Measurements from ENCODE around the gene FAM200C. TPM values are rescaled to one million over a fixed set of nuclear protein-coding genes. Genes with fewer than 3 reads are reported as not detected.

The FAM200C gene
- total and polyA plus RNA-seq, 8 donors = 0.79 to 3.7 (median 2.1) TPM

- FAIRE-seq (no peak), DNase-seq (no peak), ATAC-seq (no peak)
- no peaks in the 10 kb centered on the region for H3K36me3 ChIP-seq
- H3K27ac ChIP-seq = no peak overlapping the region
- peaks cover 0 to 5% (median 0%) of the 10 kb centered on the region in 3 donors for H3K4me1 ChIP-seq
- peaks cover 0 to 3% (median 0%) of the 10 kb centered on the region in 4 donors for H3K27me3 ChIP-seq
- H3K9me3 ChIP-seq = no peaks in the 10 kb centered on the region
- intact Hi-C loops (cut with DNase I) = no loop called here
- no peak overlapping the region for H3K4me3 ChIP-seq
- no peak for TF ChIP-seq CTCF (IDR thresholded peaks at IDR 0.05)
Observed at GRCh38 chr5:160371294-160371693, 28.6 kb downstream of the FAM200C start.

- Histone ChIP-seq H3K4me3 (peak overlapping the region in 2 of 4 donors; percentile 34 to 54), H3K27me3 (peaks cover 0 to 3% (median 0%) of the 10 kb centered on the region in 4 donors), H3K36me3 (no peaks in the 10 kb centered on the region), H3K9me3 (no peaks in the 10 kb centered on the region), H3K27ac (no peak overlapping the region), H3K4me1 (peaks cover 0 to 5% (median 0%) of the 10 kb centered on the region in 3 donors)
- peak in 2 of 4 donors; percentile 8 to 12 for ATAC-seq
- DNase-seq = no peak
- no peak for TF ChIP-seq CTCF (IDR thresholded peaks at IDR 0.05)
- WGBS, 2 donors = 33 to 40% methylated on average over 12 of the region's 12 CpGs
- no peak for FAIRE-seq
- intact Hi-C loops (cut with DNase I) = no loop called here
Observed at GRCh38 chr5:160370713-160371034, 29.2 kb downstream of the FAM200C start.

GRCh38 chr5:160369990-160370712, 29.7 kb downstream of the FAM200C start, which contains the start of gene C1QTNF2:
Gene C1QTNF2 (minus strand): TSS chr5:160370626. CDS start chr5:160355011, 15,615 bp downstream.
- no peak for FAIRE-seq
- intact Hi-C loops (cut with DNase I) = no loop called here
- Histone ChIP-seq H3K27ac (no peak within 1 kb of the TSS), H3K4me1 (peaks cover 0 to 5% (median 0%) of the 10 kb centered on the region in 3 donors), H3K4me3 (peak within 1 kb of the TSS; percentile 9 to 54 (median 24)), H3K9me3 (no peaks in the 10 kb centered on the region), H3K27me3 (peaks cover 0 to 3% (median 0%) of the 10 kb centered on the region in 4 donors), H3K36me3 (no peaks in the 10 kb centered on the region)
- 2% methylated on average over 45 of the region's 45 CpGs for WGBS, 2 donors
- peak; percentile 73 to 89 (median 76) for ATAC-seq
- peak; percentile 18 to 69 (median 31) for DNase-seq
- no peak for TF ChIP-seq CTCF (IDR thresholded peaks at IDR 0.05)

GRCh38 chr5:160367885-160368284, 32.0 kb downstream of the FAM200C start:
- no peak for TF ChIP-seq CTCF (IDR thresholded peaks at IDR 0.05)
- WGBS, 2 donors = 94 to 96% methylated on average over 3 of the region's 3 CpGs
- no peaks in the 10 kb centered on the region for H3K9me3 ChIP-seq
- H3K4me1 ChIP-seq = peaks cover 0 to 5% (median 0%) of the 10 kb centered on the region in 3 donors
- H3K27ac ChIP-seq = no peak overlapping the region
- no peak overlapping the region for H3K4me3 ChIP-seq
- H3K27me3 ChIP-seq = peaks cover 0 to 3% (median 0%) of the 10 kb centered on the region in 4 donors
- FAIRE-seq (no peak), DNase-seq (no peak), ATAC-seq (no peak)
- H3K36me3 ChIP-seq = no peaks in the 10 kb centered on the region
- intact Hi-C loops (cut with DNase I) = no loop called here

- intact Hi-C loops (cut with DNase I) = no loop called here
- peaks cover 0 to 3% (median 0%) of the 10 kb centered on the region in 4 donors for H3K27me3 ChIP-seq
- no peak overlapping the region for H3K27ac ChIP-seq
- DNase-seq (no peak), ATAC-seq (no peak), FAIRE-seq (no peak)
- H3K4me1 ChIP-seq = peaks cover 0 to 5% (median 0%) of the 10 kb centered on the region in 3 donors
- no peaks in the 10 kb centered on the region for H3K9me3 ChIP-seq
- 60 to 81% methylated on average over 2 of the region's 2 CpGs for WGBS, 2 donors
- H3K4me3 ChIP-seq = no peak overlapping the region
- TF ChIP-seq CTCF (IDR thresholded peaks at IDR 0.05) = no peak
- H3K36me3 ChIP-seq = no peaks in the 10 kb centered on the region
Observed at GRCh38 chr5:160367261-160367660, 32.6 kb downstream of the FAM200C start.
